Fibroblast of skin of right quadriceps (primary cell): ENCODE results near the gene CACFD1.

Experiments
- DNase-seq: peaks from one replicate; pipeline ENCODE4 v3.0.0-alpha.2; 2013

CACFD1 gene

DNA sequence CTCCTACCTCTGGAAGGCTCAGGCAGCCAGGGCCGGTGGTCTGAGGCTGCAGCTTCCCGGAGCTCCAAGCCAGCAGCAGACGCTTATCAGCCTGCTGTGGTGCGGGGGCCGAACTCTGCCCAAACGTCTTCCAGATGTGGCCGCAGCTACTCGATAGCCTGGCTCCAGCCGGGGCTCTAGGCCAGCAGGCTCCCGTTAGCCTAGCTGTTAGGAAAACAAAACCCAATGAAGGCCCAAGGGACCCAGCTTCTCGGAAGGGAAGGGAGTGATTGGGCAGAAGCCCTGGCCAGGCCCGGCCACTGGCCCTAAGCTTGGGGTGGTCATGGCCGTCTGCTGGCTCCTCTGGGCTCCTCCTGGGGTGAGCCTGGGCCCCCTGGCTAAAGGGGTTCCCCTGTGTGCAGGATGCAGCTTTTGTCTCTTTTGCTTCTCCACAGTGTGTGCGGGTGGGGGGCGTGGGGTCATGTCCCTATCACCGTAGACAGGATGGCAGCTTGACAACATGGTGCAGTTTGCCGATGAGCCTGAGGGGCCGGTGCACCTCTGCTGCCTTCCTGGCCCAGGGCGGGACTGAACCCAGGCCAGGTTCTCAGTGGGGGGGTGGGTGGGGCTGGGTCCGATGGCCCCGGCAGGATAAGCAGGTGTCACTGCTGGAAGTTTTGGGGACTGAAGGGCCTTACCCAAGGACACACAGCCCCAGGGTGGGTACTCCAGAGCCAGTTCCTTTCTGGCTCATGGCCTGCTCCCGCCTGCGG, 46.3 kb downstream of the CACFD1 start:
- peak; percentile 29 for DNase-seq

DNA sequence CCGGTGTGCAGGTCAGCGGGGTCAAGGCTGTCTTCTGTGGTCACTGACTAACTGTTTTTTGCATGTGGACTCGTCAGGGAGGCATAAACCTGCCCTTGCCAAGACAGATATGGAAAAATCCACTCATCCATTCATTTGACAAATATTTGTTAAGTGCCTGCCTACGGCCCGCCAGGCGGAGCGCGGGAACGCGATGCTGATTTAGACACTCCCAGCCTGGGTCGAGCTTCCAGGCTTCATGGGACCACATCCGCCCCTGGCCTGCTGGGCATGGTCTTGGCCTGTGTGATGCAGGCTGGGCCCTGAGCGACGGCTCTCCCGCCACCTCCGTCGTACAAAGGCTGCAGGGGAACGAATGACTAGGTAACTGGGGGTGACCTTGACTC, 46.9 kb downstream of the CACFD1 start:
- DNase-seq: peak; percentile 61

DNA sequence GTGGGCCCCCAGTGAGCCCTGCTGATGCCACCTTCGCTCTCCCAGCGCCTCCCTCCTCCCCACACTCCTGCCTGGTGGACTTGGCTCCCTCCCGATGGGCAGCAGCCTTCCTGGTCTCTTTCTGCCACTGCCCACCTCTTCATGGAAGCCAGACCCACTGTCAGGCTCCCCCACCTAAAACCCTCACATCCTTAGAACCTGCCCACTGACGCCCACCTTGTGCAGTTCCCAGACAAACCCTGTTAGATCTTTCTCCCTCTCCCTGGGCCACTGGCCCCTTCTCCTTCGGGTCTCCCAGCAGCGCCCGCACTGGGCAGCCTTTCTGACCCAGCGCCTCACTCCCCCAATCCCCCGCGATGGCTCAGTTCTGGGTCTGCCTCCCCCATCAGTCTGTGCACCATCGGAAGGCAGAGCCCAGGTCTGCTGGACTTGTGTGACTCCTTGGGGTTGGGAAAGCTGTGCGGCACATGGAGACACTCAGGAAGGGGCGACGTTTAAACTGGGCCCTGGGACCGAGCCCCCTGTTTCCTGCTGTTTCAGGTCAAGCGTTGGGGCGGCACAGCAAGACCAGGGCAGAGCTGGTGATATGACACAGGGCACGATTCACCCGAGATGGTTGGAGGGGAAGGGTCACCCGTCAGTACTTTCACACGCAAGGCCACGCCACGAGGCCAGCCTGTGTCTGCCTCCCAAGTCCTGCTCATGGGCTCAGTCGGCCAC, 47.6 kb downstream of the CACFD1 start:
- no peak for DNase-seq

DNA sequence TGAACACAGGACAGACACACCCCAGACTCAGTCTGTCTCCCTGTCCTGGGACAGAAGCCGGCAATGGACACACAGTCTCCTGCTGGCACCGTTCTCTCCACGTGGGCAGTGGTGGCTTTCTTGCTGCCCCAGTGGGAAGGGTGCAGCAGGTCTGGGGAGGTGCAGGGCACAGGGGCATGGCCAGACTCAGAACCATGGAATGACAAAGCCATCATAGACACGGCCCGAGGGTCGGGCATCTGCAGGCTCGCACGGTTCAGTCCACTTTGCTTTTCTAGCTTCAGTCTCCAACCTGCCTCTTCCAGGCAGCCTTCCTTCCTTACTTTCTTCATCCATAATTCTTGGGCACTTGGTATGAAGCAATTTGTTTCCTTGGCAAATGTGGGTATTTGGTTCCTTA, 48.3 kb downstream of the CACFD1 start:
- DNase-seq: no peak

DNA sequence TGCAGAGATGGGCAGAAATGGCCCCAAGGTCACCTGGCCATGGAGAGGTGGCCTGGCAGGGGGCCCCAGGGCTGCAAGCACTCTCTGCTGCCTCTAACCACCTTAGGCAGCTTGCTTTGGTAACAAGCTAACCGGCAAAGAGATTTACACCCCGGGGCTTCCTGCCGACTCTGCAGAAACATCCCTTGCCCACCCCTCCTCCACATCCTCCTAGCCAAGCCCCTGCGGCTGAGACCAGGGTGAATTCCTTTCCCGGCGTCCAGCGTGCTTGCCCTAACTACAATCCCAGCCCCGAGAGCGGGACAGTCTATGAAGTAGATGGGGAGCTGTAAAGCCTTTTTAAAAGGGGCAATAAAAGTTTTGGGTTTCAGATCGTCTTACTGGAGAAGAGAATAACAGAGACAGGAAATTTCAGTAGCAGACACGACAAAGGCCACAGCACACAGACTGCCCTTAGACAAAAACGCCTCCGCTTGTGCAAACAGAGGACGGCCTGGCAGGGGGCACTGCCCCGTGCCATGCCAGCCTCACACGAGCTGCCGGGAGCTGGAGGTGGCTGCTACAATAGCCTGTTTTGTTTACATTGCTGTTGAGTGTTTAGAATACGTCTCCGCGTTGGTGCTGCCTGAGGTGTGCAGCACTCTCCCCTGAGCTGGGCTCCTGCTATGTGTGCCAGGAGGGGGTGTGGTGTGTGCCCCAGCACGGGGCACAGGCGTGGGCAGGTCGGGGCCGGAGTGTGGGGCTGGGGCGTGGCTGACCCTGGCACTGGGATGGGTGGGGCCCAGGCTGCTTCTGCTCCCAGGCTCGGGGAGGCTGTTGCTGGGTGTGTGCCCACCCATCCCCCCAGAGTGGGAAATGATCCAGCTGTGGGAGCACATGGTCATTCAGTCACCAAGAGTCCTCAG, 49.7 kb downstream of the CACFD1 start:
- DNase-seq: peak; percentile 15

DNA sequence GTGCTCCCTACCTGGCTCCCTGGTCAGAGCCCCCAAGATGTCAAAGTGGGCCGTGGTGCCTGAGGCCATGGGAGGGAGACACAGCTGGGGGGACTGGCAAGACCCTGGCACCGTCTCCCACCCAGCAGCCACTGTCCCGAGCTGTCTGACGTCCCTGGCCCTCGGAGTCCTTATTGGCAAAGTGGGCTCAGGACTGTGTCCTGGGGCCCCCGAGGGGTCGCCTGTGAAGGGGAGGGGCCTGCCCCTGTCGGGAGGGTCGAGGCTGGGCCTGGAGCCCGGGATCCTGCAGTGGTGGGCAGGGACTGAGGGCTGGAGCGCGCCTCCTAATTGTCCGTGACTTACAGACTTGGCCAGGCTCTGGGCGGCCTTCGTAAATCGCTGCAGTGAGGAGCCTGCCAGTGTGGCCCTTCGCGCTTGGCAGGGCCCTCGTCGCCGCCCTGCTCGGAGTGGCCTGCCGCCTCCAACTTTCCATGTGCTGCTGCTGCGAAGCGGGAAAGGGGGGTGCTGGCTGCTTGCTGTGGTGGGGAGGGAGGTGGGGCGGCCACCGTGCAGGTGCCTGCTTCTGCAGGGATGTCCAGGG, 51.2 kb downstream of the CACFD1 start:
- DNase-seq: no peak

DNA sequence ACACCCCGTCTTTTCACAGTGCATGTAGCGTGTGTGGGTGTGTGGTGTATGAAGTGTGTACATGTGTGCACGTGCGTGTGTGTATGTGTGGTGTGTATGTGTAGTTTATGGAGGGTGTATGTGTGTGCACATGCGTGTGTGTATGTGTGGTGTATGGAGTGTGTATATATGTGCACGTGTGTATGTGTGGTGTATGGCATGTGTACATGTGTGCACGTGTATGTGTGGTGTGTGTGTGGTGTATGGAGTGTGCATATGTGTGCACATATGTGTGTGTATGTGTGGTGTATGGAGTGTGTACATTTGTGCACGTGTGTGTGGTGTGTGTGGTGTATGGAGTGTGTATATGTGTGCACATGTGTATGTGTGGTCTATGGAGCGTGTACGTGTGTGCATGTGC, 51.8 kb downstream of the CACFD1 start:
- DNase-seq: no peak

DNA sequence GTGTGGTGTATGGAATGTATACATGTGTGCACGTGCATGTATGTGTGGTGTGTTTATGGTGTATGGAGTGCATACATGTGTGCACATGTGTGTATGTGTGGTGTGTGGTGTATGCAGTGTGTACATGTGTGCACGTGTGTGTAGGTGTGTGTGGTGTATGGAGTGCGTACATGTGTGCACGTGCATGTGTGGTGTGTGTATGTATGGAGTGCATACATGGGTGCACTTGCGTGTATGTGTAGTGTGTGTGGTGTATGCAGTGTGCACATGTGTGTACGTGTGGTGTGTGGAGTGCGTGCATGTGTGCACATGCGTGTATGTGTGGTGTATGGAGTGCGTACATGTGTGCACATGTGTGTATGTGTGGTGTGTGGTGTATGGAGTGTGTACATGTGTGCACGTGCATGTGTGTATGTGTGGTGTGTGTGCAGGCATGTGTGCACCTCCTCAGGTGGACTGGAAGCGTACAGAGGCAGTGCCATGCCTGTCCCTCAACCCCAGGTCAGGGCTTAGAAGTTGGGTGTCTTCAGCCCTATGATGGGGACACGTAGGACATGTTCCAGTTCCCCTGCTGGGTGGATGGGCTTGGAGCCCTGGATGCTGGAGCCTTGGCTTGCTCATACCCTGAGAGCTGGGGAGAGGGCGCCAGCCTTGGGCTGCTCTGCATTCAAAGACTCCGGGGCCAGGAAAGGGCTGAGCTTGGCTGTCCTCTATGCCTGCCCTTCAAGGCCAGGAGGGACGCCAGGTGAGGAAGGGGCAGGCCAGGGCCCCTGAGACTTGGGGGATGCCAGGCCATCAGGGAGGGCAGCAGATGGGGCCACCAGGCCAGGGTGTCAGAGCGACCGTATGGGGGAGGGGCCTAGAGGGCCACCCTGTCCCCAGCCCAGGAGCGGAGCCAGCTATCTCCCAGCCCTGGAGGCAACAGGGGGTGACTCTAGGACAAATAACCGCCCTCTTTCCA, 52.8 kb downstream of the CACFD1 start:
- no peak for DNase-seq

DNA sequence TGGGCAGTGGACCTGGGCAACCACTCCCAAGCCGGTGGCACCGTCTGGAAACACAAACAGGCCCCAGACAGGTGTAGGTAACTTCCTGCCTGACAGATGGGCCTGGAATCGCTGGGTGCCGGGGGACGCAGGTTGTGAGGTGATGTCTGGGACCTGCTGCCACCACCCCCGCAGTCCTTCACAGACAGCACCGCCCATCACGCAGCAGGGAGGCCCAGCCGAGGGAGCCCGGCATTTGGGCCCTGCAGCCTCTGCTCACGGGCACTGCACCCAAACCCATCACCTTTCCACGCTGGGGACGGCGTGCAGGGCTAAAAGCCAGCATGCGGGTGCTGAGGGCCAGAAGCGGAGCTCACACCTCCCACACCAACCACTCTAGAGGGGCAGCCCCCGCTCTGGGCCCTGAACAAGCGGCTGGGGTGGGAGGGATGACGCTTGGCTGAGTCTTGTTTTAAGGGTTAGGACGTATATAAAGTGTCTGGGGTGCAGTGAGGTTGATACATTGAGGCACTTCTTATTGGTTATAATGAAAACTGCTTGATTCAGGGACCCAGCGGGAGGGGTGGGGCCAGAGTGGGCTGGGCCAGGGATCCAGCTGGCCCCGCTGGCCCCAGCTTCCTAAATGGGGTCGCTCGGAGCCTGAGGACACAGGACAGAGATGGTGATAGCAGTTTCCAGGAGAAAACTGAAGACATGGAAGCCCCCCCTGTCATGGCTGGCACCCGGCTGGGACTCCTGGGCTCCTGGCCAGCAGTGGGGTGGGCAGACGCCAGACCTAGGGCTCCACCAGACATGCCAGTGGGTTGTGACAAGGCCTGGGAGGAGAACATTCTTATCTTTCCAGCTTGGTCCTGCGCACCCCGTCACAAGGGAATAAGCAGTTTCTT, 53.7 kb downstream of the CACFD1 start:
- DNase-seq: no peak

DNA sequence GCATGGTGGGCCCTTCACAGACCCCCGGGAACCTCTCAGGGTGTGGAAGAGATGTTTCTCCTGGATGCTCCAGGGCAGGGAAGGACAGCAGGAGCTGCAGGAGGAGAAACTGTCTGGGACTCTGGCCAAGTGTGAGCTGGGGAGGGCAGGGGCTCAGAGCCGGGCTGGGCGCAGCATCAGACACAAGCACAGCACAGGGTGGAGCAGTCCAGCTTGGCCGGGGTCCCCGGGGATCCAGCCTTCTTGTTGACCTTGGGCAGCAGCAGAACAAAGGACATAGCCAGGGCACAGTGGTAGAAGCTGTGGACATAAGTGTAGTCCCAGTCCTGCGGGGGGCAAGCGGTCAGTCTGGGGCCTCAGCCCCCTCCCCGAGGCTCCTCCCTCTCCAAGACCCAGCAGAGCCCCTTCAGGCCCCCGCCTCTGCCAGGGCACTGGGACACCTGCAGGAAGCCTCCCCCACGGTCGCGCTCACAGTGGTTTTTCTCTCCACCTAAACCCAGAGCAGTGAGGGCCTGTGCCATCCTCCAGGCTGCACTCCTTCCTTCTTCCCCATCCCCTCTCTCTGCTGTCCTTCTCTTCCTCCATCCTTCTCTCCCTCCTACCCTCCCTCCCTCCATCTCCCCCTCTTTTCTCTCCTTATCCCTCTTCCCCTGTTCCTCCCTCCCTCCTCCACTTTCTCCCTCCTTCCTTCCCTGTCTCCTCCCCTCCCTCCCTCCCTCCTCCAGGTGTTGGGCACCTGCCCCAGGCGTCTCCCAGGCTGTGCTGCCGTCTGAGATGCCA, 54.9 kb downstream of the CACFD1 start:
- DNase-seq: no peak

DNA sequence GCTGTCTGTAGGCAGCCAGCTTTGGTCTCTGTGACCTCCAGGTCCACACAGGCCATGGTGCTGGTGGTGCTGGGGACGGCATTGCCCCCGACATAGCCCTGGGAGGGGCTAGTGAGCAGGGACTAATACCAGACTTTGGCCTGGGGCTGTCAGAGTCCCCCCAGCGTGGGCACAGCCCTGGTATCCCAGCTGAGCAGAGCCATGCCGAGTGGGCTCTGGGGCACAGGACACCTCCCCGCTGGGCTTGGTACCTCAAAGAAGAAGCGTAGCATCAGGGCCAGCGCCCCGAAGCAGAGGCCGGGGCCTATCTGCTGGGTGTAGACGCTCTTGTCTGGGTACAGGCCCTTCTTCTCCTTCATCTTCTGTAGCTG, 55.4 kb downstream of the CACFD1 start:
- DNase-seq: no peak

DNA sequence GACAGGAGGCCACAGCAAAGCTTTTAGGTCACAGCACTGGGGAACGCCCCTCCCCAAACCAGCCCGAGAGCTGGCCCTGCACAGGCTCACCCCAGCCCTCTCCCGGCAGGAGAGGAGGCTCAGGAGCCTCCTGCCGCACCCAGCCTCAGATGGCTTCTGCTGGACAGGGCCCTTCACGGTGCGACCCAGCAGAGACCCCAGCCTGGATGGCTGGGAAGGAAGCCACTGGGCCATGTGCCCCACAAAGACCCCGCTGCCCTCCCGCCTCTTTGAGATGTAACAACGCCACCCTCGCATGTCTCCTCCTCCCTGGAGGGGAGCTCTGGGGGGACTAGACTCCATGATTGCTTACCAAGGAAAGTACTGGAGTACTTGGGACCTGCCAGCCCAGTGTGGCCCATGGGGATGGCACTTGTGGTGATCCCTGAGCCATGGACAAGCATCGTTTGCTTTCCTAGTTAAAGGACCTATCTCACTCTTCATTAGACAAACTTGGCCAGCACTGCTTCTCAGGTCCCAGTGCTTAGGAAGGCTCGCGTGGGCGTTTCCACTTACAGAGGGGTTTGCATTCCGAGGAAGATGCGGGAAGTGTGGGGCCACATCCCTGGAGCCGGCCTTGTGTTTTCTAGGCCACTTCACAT, 56.0 kb downstream of the CACFD1 start:
- DNase-seq: no peak

DNA sequence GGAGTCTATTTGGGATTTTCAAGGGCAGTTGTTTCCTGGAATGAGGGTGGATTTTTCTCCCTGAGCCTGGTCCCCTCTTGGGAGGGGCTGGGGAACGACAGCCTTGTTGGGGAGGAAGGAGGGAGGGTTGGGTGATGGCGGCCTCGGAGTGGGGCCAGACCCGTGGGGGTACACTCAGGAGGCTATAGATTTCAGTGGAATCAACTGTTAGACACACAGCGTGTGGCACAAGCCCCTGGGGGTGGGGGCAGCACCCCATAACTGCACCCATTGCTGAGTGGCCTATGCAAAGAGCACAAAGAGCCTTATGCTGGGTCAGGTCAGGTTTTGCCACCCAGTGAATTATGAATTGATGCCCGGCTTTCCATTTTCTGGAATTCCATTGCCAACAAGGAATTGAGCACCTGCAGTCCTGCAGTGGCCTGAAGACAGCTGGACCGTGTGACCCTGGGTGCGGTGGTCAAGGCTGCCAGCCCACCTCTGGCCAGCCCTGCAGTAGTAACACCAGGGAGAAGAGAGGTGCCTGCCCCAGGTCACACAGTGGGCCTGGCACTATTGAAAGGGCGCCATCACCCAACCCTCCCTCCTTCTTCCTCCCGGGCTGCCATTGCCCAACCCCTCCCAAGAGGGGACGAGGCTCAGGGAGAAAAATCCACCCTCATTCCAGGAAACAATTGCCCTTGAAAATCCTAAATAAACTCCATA, 56.6 kb downstream of the CACFD1 start:
- no peak for DNase-seq

DNA sequence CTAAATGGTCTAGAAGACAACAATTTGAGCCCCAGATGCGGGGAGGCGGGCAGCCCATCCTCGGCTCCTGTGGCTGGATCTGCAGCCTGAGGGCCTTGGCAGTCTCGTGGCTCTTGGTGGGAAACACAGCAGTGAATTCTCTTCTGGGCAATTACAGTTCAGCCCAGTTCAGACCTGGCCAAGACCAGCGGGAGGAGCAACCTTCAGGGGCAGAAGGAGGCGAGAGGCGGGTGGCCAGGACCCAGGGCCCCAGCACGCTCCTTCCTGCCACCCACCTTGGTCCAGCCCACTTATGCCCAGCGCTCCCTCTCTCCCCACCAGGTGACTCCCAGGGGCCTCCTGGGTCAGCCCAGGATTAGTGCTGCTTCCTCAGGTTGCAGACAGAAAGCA, 57.2 kb downstream of the CACFD1 start:
- no peak for DNase-seq

DNA sequence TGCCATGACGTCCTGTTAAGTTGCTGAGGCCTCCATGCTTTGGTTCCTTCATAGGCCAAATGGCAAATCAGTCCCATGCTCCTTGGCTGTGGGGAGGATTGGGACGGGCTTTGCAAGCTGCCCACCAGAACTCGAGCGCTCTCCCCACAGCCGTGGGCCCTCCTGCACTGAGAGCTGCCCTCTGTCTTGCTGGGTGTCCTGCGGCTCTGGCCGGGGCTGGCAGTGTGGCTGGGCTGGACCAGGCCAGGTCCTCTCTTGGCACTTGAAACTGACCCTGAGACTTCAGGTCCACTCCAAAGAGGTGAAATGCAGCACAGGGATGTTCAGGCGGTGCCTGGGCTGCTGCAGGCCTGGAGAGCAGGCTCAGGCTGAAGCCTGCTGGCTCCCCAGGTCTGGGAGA, 57.9 kb downstream of the CACFD1 start:
- no peak for DNase-seq

DNA sequence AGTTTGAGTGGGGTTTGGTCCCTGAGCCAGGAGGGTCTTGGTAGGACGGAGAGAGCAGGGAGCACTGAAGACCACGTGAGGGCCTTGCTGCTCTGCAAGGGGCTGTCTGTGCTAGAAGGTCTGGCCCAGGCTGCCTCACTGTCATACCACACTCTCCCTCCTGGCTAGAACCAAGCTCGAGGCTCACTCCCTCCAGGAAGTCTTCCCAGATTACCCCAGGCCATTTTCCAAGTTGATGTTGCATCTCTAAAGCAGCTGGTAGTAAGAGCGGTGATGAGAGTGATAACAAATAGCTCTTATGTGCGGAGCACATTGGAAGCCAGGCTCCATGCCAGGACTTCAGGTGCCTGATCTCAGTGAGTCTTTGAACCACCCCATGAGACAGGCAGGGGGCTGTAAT, 58.4 kb downstream of the CACFD1 start:
- DNase-seq: no peak

DNA sequence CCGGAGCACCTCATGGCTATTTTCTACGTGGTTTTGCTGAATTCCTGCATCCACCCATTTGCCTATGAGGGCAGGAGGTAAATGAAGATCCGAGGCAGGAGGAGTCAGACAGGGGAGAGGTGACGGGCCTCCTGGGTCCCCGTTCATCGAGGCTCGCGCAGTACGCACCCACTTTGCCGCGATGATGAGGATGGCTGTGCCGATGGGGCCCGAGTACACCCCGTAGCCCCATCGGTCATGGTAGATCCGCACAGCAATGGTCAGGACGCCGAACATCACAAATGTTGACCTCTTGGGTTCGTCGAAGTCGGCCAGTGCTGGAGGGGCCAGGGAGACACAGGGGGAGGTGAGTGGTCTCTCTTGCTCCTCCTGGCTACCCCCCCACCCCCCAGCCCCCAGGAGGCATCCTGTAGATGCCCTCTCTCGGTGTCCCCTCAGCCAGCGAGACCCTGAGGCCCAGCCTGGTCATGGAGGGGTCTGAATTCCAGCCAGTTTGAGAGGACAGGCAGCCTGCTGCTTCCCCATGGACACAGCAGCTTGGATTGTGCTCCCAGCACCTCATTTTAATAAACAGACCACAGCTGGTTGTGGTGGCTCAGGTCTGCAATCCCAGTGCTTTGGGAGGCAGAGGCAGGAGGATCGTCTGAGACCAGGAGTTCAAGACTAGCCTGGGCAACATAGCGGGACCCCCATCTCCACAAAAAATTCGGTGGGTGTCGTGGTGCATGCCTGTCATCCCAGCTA, 59.1 kb downstream of the CACFD1 start:
- DNase-seq: no peak

DNA sequence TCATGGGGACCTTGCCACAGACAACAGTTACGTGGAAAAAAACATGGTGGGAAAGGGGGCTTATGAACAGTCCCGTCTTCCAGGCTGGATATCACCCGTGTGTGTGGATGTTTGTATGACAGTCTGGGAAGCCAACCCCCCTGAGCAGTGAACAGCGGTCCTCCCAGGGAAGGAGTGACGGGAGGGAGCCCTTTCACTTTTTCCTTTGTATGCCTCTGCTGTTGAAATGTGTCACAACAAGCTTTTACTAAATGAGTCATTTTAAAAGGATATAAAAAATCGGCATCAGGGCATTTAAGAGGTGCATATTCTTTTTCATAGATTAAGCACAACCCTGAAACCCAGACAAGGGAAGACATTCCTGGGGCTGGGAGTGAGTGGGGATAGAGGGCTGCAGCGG, 59.9 kb downstream of the CACFD1 start:
- DNase-seq: no peak
